Subcutaneous adipose tissue (tissue), 4 donors: Measurements from ENCODE around the gene CCDC88B. TPM values are rescaled to one million over a fixed set of nuclear protein-coding genes. Genes with fewer than 3 reads are reported as not detected.

Experiments
- CTCF ChIP-seq: fragments of 450-650 bp; IDR thresholded peaks from one replicate; pipeline ENCODE4 v1.5.1; 2016; ENCODE audit warnings: low read depth, mild to moderate bottlenecking, control low read depth, antibody characterized with exemption, moderate library complexity
- total RNA-seq, 4 donors: library from RNA; depleted of rRNA; stranded (reverse); fragments of >200 nt; gene quantifications; one replicate each; pipeline ENCODE4 v1.1.0, GENCODE V29; 2016

CCDC88B gene
- total RNA-seq, 4 donors from 2014 or later: 7.0 to 18.2 (median 11.2) TPM

- no peak for TF ChIP-seq CTCF
Measured at GRCh38 chr11:64372802-64373597, 33.0 kb downstream of the CCDC88B start.

GRCh38 chr11:64373598-64373974 lies 33.6 kb downstream of the CCDC88B start:
- no peak for TF ChIP-seq CTCF

- no peak for TF ChIP-seq CTCF
Measured at GRCh38 chr11:64376071-64376470, 36.1 kb downstream of the CCDC88B start.

- no peak for TF ChIP-seq CTCF
Measured at GRCh38 chr11:64378335-64378880, 38.4 kb downstream of the CCDC88B start.

- TF ChIP-seq CTCF: no peak
Measured at GRCh38 chr11:64379160-64379559, 39.2 kb downstream of the CCDC88B start.

GRCh38 chr11:64379817-64380709 lies 40.1 kb downstream of the CCDC88B start:
- TF ChIP-seq CTCF: no peak

GRCh38 chr11:64381350-64381749 lies 41.3 kb downstream of the CCDC88B start:
- TF ChIP-seq CTCF: no peak
